ENCODE measurements around the gene RSL1D1.

Gene RSL1D1

DNA sequence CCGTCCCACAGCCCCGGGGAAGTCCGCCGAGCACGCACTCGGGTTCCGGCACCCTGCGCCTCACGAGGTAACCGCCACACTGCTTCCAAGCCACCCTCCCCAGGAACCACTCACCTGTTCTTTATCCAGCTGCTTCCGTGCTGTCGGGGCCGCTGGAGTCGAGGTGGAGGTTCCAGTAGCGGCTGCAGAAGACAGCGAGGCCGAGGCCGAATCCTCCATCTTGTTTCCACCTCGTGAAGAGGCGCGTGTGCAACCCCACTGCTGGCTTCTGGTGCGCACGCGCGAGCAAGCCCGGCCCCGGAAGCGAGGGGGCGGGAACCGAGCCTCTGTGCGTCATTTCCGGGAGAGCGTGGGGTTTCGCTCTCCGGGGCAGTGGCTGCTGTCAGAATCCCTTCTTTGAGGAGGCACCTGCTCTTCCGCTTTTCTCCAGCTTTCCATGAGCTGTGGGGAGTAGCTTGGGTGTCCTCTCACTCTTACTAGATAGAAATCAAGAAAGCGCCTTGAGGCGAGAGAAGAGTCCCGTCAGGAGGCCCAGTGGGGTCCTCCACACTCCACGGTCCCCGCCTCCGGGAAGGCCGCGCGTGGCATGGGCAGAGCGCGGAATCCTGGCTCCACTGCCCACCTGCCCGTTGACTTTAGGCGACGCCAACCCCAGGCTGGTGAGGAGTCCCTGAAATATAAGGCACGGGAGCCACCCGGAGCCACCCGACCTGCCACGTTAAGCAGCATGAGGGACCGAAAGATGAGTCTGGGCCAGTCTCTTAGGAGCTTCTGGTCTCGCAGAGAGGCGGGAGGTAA is at the start of gene RSL1D1:
TSS of gene RSL1D1 (minus strand) at position 249 of the 798 bp plus-strand sequence. CDS start at position 219, 30 bp downstream.
- peak; percentile 86 to 97 (median 89) for DNase-seq

DNA sequence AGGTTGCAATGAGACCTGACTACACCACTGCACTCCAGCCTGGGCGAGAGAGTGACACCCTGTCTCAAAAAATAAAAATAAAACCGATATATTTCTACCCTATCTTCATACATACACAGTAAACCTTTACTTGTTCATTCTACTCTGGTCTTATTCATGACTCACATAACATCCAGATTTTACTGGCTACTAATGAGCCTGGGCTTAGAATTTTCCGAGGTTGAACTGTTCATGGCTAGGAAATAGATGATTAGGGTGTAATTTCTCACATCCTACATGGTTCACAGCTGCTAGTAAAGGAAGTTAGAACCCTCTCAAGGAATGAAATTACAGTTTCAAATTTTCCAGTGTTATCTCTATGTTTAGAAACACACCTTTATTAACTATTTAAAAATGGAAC is 49.7 kb upstream of the RSL1D1 start:
- DNase-seq = no peak

- no peak for DNase-seq
Observed at GRCh38 chr16:11896486-11897176, 45.3 kb upstream of the RSL1D1 start.

DNA sequence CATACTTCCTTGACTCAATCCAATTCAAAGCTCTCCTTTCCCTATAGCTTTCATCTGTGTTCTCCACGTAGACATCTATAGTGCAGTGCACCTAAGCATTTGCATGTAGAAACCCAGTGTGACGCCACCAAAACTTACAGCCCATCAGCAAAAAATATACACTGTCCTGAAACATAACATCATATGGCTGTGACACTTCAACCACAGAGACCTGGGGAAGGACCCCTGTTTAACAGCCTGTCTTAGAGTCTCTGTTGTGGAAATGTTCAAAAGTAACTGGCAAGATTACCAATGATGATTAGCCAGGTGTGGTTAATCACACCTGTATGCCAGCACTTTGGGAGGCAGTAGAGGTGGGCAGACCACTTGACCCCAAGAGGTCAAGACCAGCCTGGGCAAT is 42.2 kb upstream of the RSL1D1 start:
- DNase-seq = no peak

DNA sequence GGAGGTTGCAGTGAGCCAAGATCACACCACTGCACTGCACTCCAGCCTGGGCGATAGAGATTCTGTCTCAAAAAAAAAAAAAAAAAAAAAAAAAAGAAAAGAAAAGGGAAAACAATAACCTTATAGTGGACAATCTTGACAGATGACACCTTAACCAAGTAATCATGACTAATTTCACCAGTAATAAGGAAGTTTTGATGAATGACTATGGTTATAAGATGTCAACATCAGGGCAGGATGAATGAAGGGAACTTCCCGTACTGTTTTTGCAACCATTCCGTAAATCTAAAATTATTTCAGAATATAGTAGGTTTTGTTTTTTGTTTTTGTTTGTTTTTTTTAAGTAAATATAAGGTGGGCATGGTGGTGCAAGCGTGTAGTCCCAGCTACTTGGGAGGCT is 41.4 kb upstream of the RSL1D1 start:
- DNase-seq = no peak

GRCh38 chr16:11890231-11890965 is 39.1 kb upstream of the RSL1D1 start:
- no peak for DNase-seq

DNA sequence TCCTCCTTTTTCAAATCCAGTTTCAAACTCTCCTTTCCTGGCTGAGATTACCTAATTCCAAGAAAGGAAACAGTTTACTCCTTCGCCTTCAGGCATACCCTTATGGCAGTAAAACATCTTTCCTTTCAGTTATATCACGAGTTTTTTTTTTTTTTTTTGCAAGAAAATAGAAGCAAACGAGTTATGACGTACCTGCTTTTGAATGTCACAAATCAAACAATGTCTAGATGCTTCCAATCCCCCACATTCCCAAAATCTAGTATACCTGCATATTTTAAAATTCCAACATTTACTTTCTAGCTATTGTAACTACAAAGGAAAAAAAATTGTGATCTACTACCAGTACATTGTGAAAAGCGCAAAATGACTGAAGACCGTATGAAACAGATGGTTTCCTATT is 35.5 kb upstream of the RSL1D1 start:
- DNase-seq = no peak

DNA sequence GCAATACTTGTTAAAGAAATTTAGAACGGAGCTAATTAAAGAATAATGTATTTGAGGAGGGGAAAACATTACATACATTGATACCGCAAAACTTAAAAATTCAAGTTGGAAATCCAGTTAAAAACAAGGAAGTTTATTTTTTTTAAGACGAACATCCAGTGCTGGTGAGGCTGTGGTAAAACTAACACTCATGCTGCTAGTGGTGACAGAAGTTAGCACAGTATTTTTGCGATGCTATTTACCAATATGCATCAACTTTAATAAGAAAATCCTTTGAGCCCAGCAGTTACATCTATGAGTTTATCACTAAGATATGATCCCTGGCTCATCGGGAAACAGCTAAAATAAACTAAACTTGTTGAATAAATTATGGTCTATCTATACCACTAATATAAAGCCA is 32.7 kb upstream of the RSL1D1 start:
- DNase-seq = no peak

- no peak for DNase-seq
Observed at GRCh38 chr16:11880007-11880406, 28.7 kb upstream of the RSL1D1 start.

DNA sequence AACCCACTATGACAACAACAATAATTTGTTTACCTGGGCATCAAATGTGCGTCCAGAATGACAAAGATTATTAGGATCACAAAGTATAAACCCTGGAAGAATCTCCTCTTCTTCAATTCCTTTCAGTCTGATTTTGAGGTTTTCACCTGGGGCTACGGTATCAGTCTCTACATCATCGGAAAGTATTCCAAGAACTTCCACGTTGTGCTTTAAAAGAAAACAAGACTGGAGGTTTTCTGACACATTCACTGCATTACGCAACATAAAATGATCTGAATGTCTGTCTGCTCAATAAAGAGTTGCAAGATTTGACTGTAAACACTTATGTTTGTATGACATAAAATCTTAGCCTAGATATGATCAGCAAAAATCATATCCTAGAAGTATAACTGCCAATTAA is 26.0 kb upstream of the RSL1D1 start:
- no peak for DNase-seq

- DNase-seq = no peak
Observed at GRCh38 chr16:11876306-11876705, 25.0 kb upstream of the RSL1D1 start.

GRCh38 chr16:11875721-11876120 is 24.4 kb upstream of the RSL1D1 start:
- no peak for DNase-seq

DNA sequence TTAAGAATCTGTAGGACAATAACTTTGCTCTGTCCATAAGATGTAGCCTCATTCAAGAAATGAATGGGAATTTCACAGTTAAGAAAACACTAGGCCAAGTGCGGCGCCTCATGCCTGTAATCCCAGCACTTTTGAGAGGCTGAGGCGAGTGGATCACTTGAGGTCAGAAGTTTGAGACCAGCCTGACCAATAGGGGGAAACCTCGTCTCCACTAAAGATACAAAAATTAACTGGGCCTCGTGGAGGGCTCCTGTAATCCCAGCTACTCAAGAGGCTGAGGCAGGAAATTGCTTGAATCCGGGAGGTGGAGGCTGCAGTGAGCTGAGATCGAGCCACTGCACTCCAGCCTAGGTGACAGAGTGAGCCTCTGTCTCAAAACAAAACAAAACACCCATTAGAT is 19.9 kb upstream of the RSL1D1 start:
- DNase-seq = no peak

GRCh38 chr16:11870399-11870798 is 19.1 kb upstream of the RSL1D1 start:
- DNase-seq = no peak

DNA sequence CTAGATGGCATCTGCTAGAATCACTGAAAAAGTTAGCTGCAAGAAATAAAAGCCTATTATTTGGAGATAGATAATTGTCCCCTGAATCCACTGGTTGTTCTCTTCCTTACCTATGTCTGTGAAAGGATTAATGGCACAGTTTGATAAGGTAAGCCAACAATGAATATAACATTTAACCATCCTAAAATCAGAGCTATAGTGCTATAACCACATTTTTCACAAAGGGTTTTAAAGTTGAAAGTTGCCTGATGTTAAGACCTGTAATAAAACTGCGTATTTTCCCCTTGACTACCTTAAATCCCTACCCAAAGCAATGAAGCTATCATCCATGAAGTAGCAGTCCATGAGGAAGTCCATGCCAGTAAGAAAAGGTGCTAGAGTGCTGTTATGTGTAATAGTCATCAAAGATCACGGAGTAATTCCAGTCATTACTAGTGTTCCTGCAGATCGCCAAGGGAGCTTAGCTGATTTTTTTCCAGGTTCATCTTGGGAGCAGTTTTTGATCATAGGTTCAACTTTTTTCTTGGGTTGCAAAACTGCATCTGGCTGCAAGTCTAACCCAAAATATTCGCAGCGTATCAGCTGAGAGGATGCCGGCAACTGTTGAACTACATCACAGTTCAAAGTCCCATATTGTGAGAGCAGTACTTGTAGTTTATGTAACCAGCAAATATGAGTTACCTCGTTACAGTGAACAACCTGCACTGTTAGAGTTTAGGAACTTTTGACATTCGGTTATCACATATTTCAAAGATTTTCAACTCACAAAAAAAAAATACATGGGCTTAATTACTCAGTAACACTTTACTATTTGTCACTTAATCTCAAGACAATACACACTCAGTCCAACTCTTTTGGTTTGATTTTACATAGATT is 18.2 kb upstream of the RSL1D1 start:
- no peak for DNase-seq

- no peak for DNase-seq
Observed at GRCh38 chr16:11868412-11868980, 17.2 kb upstream of the RSL1D1 start.

- DNase-seq = no peak
Observed at GRCh38 chr16:11862489-11862888, 11.1 kb upstream of the RSL1D1 start.

- DNase-seq = no peak
Observed at GRCh38 chr16:11857161-11857560, 5.8 kb upstream of the RSL1D1 start.

DNA sequence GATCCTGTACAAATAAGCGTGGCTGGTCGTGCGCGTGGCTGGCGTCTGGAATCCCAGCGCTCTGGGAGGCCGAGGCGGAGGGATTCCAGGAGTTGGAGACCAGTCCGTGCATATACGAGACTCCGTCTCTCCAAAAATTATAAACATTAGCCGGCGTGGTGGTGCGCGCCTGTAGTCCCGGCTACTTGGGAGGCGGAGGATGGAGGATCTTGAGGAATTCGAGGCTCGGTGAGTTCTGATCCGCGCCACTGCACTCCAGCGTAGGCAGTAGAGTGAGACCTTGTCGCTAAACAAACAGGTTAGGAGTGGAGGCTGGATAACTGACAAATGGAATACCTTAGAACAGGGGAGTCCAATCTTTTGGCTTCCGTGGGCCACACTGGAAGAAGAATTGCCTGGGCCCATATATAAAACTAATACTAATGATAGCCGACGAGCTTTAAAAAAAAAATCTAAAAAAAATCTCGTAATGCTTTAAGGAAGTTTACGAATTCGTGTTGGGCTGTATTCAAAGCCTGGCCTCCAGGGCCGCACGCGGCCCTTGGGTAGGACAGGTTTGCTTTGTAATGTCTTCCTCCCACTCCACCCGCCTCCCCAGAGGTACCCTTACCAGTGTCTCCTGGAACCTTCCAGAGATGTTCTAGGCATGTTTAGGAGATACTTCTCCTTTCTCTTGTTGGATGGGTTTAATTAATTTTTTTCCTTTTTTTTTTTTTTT is 909 bp upstream of the RSL1D1 start:
- DNase-seq = no peak

- no peak for DNase-seq
Observed at GRCh38 chr16:11848842-11849241, 2.5 kb downstream of the RSL1D1 start.

- DNase-seq = no peak
Observed at GRCh38 chr16:11844499-11844898, 6.8 kb downstream of the RSL1D1 start.

DNA sequence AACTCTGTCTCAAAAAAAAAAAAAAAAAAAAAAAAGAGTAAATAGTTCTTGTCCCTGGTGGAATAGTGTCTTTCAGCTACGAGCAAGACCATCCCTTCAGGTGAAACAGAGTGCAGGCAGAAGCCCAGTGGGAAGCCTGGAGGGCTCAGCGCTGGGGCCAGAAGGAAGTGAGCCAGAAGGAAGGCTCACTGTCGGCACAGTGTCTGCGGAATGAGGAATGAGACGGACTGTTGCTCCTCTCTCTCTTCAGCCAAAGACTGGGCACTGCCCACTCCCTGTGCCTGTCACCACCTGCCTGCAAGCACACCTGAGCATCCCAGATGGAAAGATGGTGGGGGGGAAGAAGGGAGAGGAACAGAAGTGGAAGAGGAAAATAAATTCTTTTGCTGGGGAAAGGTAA is 7.5 kb downstream of the RSL1D1 start:
- DNase-seq = no peak
